Measurements from ENCODE around the gene CALY.

- no peak for TF ChIP-seq CTCF (IDR thresholded peaks at IDR 0.05)
- TF ChIP-seq POLR2A (IDR thresholded peaks at IDR 0.05; ENCODE audit: low read depth): no peak
- no peak for TF ChIP-seq POLR2AphosphoS5 (IDR thresholded peaks at IDR 0.05)
- TF ChIP-seq EP300 (IDR thresholded peaks at IDR 0.05): no peak
Observed at GRCh38 chr10:133368153-133368552, 31.5 kb upstream of the CALY start.

Measured in esophagus muscularis mucosa (tissue), 4 donors.